Effector memory CD4-positive, alpha-beta T cell (primary cell): Measurements from ENCODE around the gene DNAJC12.
"Not testable (repeated sequence)": the region's sequence is repeated elsewhere in the genome, so short reads cannot be mapped to it uniquely, and the experiment has no call there.

Experiments
- DNase-seq, 3 donors: peaks; one replicate each; pipeline ENCODE4 v3.0.0-alpha.2; 2020
- H3K27ac ChIP-seq: 2 replicates; pipeline ENCODE4 v1.7.0; 2013; ENCODE audit warnings: mild to moderate bottlenecking, low read length, moderate library complexity; ENCODE audit not compliant: insufficient read depth, poor library complexity, severe bottlenecking
- H3K27me3 ChIP-seq: replicated peaks from 2 replicates; pipeline ENCODE4 v1.7.0; 2013; ENCODE audit warnings: mild to moderate bottlenecking, low read length; ENCODE audit not compliant: insufficient read depth, control insufficient read depth, poor library complexity, severe bottlenecking
- H3K36me3 ChIP-seq: 2 replicates; pipeline ENCODE4 v1.7.0; 2013; ENCODE audit warnings: mild to moderate bottlenecking, low read length, moderate library complexity; ENCODE audit not compliant: control insufficient read depth, insufficient read depth
- H3K4me1 ChIP-seq: 2 replicates; pipeline ENCODE4 v1.7.0; 2013; ENCODE audit warnings: low read length, mild to moderate bottlenecking; ENCODE audit not compliant: control insufficient read depth, insufficient read depth, poor library complexity, severe bottlenecking
- H3K4me3 ChIP-seq: 2 replicates; pipeline ENCODE4 v1.7.0; 2013; ENCODE audit warnings: low read length, low read depth, mild to moderate bottlenecking; ENCODE audit not compliant: insufficient read depth, poor library complexity, severe bottlenecking
- H3K9me3 ChIP-seq: 2 replicates; pipeline ENCODE4 v1.7.0; 2013; ENCODE audit warnings: mild to moderate bottlenecking, low read length, moderate library complexity; ENCODE audit not compliant: control insufficient read depth

Gene DNAJC12

GRCh38 chr10:67839951-67840350 is 2.0 kb upstream of the DNAJC12 start:
- H3K4me1 ChIP-seq, result no peaks in the 10 kb centered on the region
- H3K4me3 ChIP-seq, result no peak overlapping the region
- H3K27me3 ChIP-seq, result no peaks in the 10 kb centered on the region
- H3K9me3 ChIP-seq, result no peaks in the 10 kb centered on the region
- no peak overlapping the region for H3K27ac ChIP-seq
- DNase-seq, result no peak
- H3K36me3 ChIP-seq, result no peaks in the 10 kb centered on the region

GRCh38 chr10:67839511-67839910 is 1.5 kb upstream of the DNAJC12 start:
- not testable (repeated sequence) for H3K27me3 ChIP-seq, H3K4me1 ChIP-seq, H3K27ac ChIP-seq, H3K36me3 ChIP-seq, DNase-seq, H3K9me3 ChIP-seq, H3K4me3 ChIP-seq

GRCh38 chr10:67836972-67837371 is 1.0 kb downstream of the DNAJC12 start:
- H3K27ac ChIP-seq, result no peak overlapping the region
- DNase-seq, result no peak
- H3K36me3 ChIP-seq, result no peaks in the 10 kb centered on the region
- no peaks in the 10 kb centered on the region for H3K9me3 ChIP-seq
- H3K4me1 ChIP-seq, result no peaks in the 10 kb centered on the region
- no peaks in the 10 kb centered on the region for H3K27me3 ChIP-seq
- no peak overlapping the region for H3K4me3 ChIP-seq

- no peaks in the 10 kb centered on the region for H3K9me3 ChIP-seq
- H3K27ac ChIP-seq, result no peak overlapping the region
- H3K36me3 ChIP-seq, result no peaks in the 10 kb centered on the region
These were observed 1.5 kb downstream of the DNAJC12 start for GRCh38 chr10:67836488-67836887.

GRCh38 chr10:67835541-67836394 is 2.2 kb downstream of the DNAJC12 start:
- H3K4me1 ChIP-seq, H3K27ac ChIP-seq, DNase-seq, H3K27me3 ChIP-seq, H3K9me3 ChIP-seq, H3K36me3 ChIP-seq, H3K4me3 ChIP-seq: not testable (repeated sequence)

More at GRCh38 chr10:67836488-67836887, 1.5 kb downstream of the DNAJC12 start:
- DNase-seq, result no peak
- H3K4me3 ChIP-seq, result no peak overlapping the region
- no peaks in the 10 kb centered on the region for H3K4me1 ChIP-seq
- no peaks in the 10 kb centered on the region for H3K27me3 ChIP-seq

GRCh38 chr10:67834375-67834774 is 3.6 kb downstream of the DNAJC12 start:
- no peak for DNase-seq
- no peak overlapping the region for H3K27ac ChIP-seq
- H3K36me3 ChIP-seq, result no peaks in the 10 kb centered on the region
- H3K4me3 ChIP-seq, result no peak overlapping the region
- no peaks in the 10 kb centered on the region for H3K4me1 ChIP-seq
- no peaks in the 10 kb centered on the region for H3K27me3 ChIP-seq
- no peaks in the 10 kb centered on the region for H3K9me3 ChIP-seq

GRCh38 chr10:67827811-67828210 is 10.2 kb downstream of the DNAJC12 start:
- Histone ChIP-seq H3K4me1 (no peaks in the 10 kb centered on the region), H3K27ac (no peak overlapping the region), H3K36me3 (no peaks in the 10 kb centered on the region), H3K27me3 (no peaks in the 10 kb centered on the region), H3K4me3 (no peak overlapping the region), H3K9me3 (no peaks in the 10 kb centered on the region)
- DNase-seq, result no peak

- no peak for DNase-seq
- Histone ChIP-seq H3K4me1 (no peaks in the 10 kb centered on the region), H3K27me3 (no peaks in the 10 kb centered on the region), H3K9me3 (no peaks in the 10 kb centered on the region), H3K36me3 (no peaks in the 10 kb centered on the region), H3K4me3 (no peak overlapping the region), H3K27ac (no peak overlapping the region)
These were observed 18.2 kb downstream of the DNAJC12 start for GRCh38 chr10:67819768-67820204.

GRCh38 chr10:67818323-67818722 is 19.7 kb downstream of the DNAJC12 start:
- no peak overlapping the region for H3K27ac ChIP-seq
- H3K4me1 ChIP-seq, result no peaks in the 10 kb centered on the region
- no peaks in the 10 kb centered on the region for H3K27me3 ChIP-seq
- H3K36me3 ChIP-seq, result no peaks in the 10 kb centered on the region
- no peak overlapping the region for H3K4me3 ChIP-seq
- no peak for DNase-seq
- H3K9me3 ChIP-seq, result no peaks in the 10 kb centered on the region

- H3K4me3 ChIP-seq, result no peak overlapping the region
- no peak for DNase-seq
- no peaks in the 10 kb centered on the region for H3K27me3 ChIP-seq
- H3K4me1 ChIP-seq, result no peaks in the 10 kb centered on the region
- H3K36me3 ChIP-seq, result no peaks in the 10 kb centered on the region
- H3K27ac ChIP-seq, result no peak overlapping the region
- no peaks in the 10 kb centered on the region for H3K9me3 ChIP-seq
These were observed 21.3 kb downstream of the DNAJC12 start for GRCh38 chr10:67816719-67817118.
